ENCODE measurements around the gene SSTR3.

DNA sequence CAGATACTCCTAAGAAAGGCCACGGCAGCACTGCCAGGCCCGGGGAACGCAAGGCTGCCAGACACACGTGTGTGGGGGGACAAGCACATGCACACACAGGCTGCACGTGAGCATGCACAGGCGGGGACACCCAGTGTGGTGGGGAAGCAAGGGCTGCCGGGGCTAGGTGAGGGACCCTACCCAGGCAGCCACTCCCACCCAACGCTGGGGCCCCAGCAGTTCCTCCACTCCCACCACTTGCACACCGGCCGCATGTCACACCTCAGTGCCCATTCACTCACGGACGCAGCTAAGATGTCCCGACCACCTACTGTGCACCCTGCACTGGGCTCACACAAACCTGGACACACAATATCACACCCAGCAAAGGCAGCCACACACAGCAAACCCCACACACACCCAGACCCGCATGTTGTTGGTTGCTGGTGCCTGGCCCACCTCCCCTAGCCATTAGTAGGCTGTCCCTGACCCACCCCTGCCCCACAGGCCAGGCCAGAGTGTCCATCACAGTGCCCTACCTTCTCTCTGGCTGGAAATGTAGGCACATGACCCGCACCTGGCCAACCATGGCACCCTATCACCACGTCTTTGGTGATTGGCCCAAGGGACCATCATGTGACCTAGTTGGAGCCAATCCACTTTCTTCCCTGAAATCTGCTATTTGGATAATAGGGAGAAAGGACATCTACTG, 8.8 kb downstream of the SSTR3 start:
- no peak for TF ChIP-seq EZH2 (IDR thresholded peaks at IDR 0.05; ENCODE audit: borderline replicate concordance, low read depth, low read length, poor library complexity, severe bottlenecking)
- TF ChIP-seq, protein P1, sequence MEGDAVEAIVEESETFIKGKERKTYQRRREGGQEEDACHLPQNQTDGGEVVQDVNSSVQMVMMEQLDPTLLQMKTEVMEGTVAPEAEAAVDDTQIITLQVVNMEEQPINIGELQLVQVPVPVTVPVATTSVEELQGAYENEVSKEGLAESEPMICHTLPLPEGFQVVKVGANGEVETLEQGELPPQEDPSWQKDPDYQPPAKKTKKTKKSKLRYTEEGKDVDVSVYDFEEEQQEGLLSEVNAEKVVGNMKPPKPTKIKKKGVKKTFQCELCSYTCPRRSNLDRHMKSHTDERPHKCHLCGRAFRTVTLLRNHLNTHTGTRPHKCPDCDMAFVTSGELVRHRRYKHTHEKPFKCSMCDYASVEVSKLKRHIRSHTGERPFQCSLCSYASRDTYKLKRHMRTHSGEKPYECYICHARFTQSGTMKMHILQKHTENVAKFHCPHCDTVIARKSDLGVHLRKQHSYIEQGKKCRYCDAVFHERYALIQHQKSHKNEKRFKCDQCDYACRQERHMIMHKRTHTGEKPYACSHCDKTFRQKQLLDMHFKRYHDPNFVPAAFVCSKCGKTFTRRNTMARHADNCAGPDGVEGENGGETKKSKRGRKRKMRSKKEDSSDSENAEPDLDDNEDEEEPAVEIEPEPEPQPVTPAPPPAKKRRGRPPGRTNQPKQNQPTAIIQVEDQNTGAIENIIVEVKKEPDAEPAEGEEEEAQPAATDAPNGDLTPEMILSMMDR (conservative IDR thresholded peaks at IDR 0.05; ENCODE audit: low read depth, low read length): no peak
